GM19193 (cell line): ENCODE results near the gene USP25.

Source experiments
- POLR2A ChIP-seq: IDR thresholded peaks from 4 replicates; pipeline ENCODE4 v1.6.1; 2011; ENCODE audit not compliant: insufficient read depth, insufficient read length; ENCODE audit errors: extremely low read depth

USP25 gene

GRCh38 chr21:15893902-15894301, 164.1 kb downstream of the USP25 start:
- no peak for TF ChIP-seq POLR2A

- no peak for TF ChIP-seq POLR2A
Measured at GRCh38 chr21:15894596-15894995, 164.8 kb downstream of the USP25 start.

DNA sequence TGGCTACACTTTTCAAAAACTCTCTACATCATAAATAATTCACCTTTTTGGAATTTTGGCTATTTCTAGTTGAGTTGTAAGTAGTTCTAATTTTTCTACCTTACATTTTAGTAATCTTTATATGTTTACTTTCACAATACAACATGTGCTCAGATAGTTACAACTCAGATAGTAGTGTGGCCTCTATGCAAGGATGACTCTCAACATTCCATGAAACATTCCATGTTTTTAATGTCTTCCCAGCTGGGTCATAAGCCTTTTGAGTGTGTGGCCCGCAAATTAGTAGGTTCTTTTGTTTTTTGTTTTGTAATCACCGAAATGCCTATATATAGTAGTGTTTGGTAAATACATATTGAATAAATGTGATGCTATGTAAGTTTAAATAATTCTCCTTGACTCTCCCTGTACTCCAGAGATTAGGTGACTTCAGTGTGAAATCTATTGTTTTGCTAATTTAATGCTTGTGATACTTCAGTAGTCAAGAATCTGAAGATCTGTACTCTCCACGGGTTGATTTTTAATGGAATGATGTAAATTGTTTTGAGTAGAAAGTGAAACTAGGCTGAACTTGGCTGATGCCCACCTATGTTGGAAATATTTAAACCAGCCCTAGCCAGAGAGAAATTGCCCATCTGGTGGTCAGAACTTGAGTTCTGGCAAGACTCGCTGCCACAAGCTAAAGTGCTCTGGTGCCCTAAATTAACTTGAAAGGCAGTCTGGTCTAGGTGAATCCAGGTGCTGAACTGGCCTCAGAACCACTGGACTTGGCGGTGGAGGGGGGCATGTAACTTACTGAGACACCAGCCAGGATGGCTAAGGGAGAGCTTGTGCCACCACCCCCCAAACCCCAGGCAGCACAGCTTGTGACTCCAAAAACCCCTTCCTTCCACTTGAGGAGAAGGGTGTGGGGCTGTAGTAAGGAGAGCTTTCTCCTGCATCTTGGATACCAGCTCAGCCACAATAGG, 165.6 kb downstream of the USP25 start:
- TF ChIP-seq POLR2A, result no peak

DNA sequence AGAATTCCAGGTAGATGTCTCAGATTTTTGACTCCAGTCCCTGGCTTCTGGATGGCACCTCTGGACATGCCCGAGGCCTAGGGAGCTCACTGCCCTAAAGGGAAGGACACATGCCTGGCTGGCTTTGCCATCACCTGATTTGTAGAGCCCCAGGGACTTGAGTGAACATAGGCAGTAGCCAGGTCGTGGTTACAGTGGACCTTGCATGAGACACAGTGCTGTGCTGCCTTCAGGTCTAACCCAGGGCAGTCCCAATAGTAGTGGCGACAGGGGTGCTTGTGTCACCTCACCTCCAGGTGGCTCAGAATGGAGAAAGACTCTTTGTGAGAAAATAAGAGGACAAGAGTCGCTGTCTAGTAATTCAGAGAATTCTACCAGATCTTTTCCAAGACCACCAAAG, 166.7 kb downstream of the USP25 start:
- no peak for TF ChIP-seq POLR2A

DNA sequence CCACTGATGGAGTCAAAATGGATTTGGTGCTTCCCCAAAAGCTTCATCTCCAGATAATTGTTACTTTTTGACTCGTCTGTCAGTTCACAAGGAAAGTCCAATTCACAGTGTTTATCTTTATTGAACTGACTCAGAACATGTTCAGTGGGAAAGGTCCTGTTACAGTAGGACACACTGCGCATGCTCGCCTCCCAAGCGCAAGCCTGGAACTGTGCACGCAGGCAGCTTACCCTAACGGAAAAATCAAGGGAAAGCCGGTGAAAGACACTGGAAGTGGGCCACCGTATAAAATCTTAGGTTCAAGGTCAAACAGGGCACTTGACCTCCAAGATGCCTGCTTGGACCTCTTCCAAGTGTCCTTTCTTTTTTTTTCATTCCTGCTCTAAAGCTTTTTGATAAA, 174.6 kb downstream of the USP25 start:
- no peak for TF ChIP-seq POLR2A

DNA sequence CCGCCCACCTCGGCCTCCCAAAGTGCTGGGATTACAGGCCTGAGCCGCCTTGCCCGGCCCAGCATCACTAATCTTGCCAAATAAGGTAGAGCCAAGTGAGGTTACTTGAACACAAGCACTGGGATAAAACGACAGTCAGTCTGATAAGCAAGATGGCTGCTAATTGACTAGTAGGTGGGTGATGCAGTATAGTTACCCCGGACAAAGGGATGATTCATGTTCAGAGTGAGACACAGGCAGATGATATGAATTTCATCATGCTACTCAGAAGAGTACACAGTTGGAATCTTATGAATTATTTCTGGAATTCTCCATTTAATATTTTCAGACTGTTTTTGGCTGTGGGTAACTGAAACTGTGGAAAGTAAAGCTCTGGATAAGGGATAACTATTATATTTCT, 178.4 kb downstream of the USP25 start:
- TF ChIP-seq POLR2A, result no peak

GRCh38 chr21:15928196-15928595, 198.4 kb downstream of the USP25 start:
- TF ChIP-seq POLR2A, result no peak

GRCh38 chr21:15928686-15929425, 199.1 kb downstream of the USP25 start:
- no peak for TF ChIP-seq POLR2A

DNA sequence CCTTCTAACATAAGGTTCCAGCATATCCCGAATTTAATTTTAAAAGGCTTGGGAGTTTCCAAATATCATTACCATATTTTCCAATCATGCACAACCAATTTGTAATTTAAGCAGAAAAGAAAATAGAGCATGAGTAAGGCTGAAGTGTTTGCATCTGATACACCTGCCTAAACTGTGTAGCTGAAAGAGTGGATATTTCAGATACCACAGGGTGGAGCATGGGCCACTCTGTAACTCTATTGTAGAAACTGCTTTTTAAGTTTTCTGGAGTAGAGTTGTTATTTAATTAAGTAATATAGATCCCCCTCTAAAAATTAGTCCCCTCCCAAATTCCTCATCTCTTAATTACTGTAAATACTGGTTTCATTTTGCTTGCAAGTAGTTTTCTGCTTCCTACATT, 199.8 kb downstream of the USP25 start:
- TF ChIP-seq POLR2A, result no peak
